ENCODE data around the gene BCAS4.

The BCAS4 gene

GRCh38 chr20:50821257-50821921 lies 26.5 kb downstream of the BCAS4 start:
- in situ Hi-C loops (cut with MboI; ENCODE audit: low sequenced_read_pairs): no loop called here

GRCh38 chr20:50821994-50822393 lies 27.1 kb downstream of the BCAS4 start:
- in situ Hi-C loops (cut with MboI; ENCODE audit: low sequenced_read_pairs): no loop called here

- in situ Hi-C loops (cut with MboI; ENCODE audit: low sequenced_read_pairs): no loop called here
Measured at GRCh38 chr20:50823319-50823718, 28.5 kb downstream of the BCAS4 start.

GRCh38 chr20:50824137-50824536 lies 29.3 kb downstream of the BCAS4 start:
- in situ Hi-C loops (cut with MboI; ENCODE audit: low sequenced_read_pairs): no loop called here

- in situ Hi-C loops (cut with MboI; ENCODE audit: low sequenced_read_pairs): no loop called here
Measured at GRCh38 chr20:50826121-50826520, 31.3 kb downstream of the BCAS4 start.

GRCh38 chr20:50828363-50829136 lies 33.7 kb downstream of the BCAS4 start:
- in situ Hi-C loops (cut with MboI; ENCODE audit: low sequenced_read_pairs): no loop called here

- in situ Hi-C loops (cut with MboI; ENCODE audit: low sequenced_read_pairs): no loop called here
Measured at GRCh38 chr20:50831622-50832021, 36.8 kb downstream of the BCAS4 start.

- in situ Hi-C loops (cut with MboI; ENCODE audit: low sequenced_read_pairs): no loop called here
Measured at GRCh38 chr20:50834599-50835005, 39.7 kb downstream of the BCAS4 start.

- in situ Hi-C loops (cut with MboI; ENCODE audit: low sequenced_read_pairs): no loop called here
Measured at GRCh38 chr20:50837532-50838321, 42.9 kb downstream of the BCAS4 start.

- in situ Hi-C loops (cut with MboI; ENCODE audit: low sequenced_read_pairs): no loop called here
Measured at GRCh38 chr20:50838322-50838625, 43.4 kb downstream of the BCAS4 start.

- in situ Hi-C loops (cut with MboI; ENCODE audit: low sequenced_read_pairs): no loop called here
Measured at GRCh38 chr20:50838707-50839385, 44.0 kb downstream of the BCAS4 start.

- in situ Hi-C loops (cut with MboI; ENCODE audit: low sequenced_read_pairs): no loop called here
Measured at GRCh38 chr20:50842821-50843220, 48.0 kb downstream of the BCAS4 start.

GRCh38 chr20:50843331-50844276 lies 48.7 kb downstream of the BCAS4 start:
- in situ Hi-C loops (cut with MboI; ENCODE audit: low sequenced_read_pairs): no loop called here

GRCh38 chr20:50844430-50845100 lies 49.7 kb downstream of the BCAS4 start:
- in situ Hi-C loops (cut with MboI; ENCODE audit: low sequenced_read_pairs): no loop called here

- in situ Hi-C loops (cut with MboI; ENCODE audit: low sequenced_read_pairs): no loop called here
Measured at GRCh38 chr20:50845566-50846215, 50.8 kb downstream of the BCAS4 start.

GRCh38 chr20:50848341-50848808 lies 53.5 kb downstream of the BCAS4 start:
- in situ Hi-C loops (cut with MboI; ENCODE audit: low sequenced_read_pairs): no loop called here

GRCh38 chr20:50848846-50849673 lies 54.2 kb downstream of the BCAS4 start:
- in situ Hi-C loops (cut with MboI; ENCODE audit: low sequenced_read_pairs): no loop called here

- in situ Hi-C loops (cut with MboI; ENCODE audit: low sequenced_read_pairs): no loop called here
Measured at GRCh38 chr20:50850721-50851286, 55.9 kb downstream of the BCAS4 start.

All from HL-60/S4 treated with phorbol 12-myristate 13-acetate at 8.2 ng/mL for 4 days and 3 days (cell line).